DOHH2 (cell line): Measurements from ENCODE around the gene SEMA5A.

Experiments used
- H3F3A ChIP-seq: fragments of 200-600 bp; sonication (generic), shearing (Covaris generic); 2 replicates; pipeline ENCODE4 v1.6.0; 2016; ENCODE audit warnings: antibody characterized with exemption, mild to moderate bottlenecking; ENCODE audit not compliant: control insufficient read depth, insufficient read depth
- H3K27ac ChIP-seq: fragments of 200-600 bp; sonication (generic); 2 replicates; pipeline ENCODE4 v1.5.1; 2014; ENCODE audit warnings: low read depth, mild to moderate bottlenecking, low read length, moderate library complexity
- H3K27me3 ChIP-seq: fragments of 200-600 bp; sonication (generic); 2 replicates; pipeline ENCODE4 v1.6.1; 2014; ENCODE audit warnings: mild to moderate bottlenecking, low read length, mixed read lengths; ENCODE audit not compliant: control insufficient read depth
- H3K36me3 ChIP-seq: fragments of 200-600 bp; sonication (generic); 2 replicates; pipeline ENCODE4 v1.6.1; 2014; ENCODE audit warnings: mild to moderate bottlenecking, low read length, moderate library complexity, mixed read lengths; ENCODE audit not compliant: control insufficient read depth
- H3K4me1 ChIP-seq: fragments of 200-600 bp; sonication (generic); 2 replicates; pipeline ENCODE4 v1.6.1; 2014; ENCODE audit warnings: mild to moderate bottlenecking, low read length, mixed read lengths; ENCODE audit not compliant: control insufficient read depth
- H3K4me2 ChIP-seq: fragments of 200-600 bp; sonication (generic); 2 replicates; pipeline ENCODE4 v1.6.0; 2014; ENCODE audit warnings: mild to moderate bottlenecking, low read length, moderate library complexity
- H3K4me3 ChIP-seq: fragments of 200-600 bp; sonication (generic); 2 replicates; pipeline ENCODE4 v1.5.1; 2014; ENCODE audit warnings: mild to moderate bottlenecking, low read length, mixed read lengths
- H3K79me2 ChIP-seq: fragments of 200-600 bp; sonication (generic); 2 replicates; pipeline ENCODE4 v1.6.1; 2014; ENCODE audit warnings: mild to moderate bottlenecking, low read length, mixed read lengths; ENCODE audit not compliant: control insufficient read depth
- H3K9me2 ChIP-seq: fragments of 200-600 bp; sonication (generic); replicated peaks from 2 replicates; pipeline ENCODE4 v1.6.1; 2014; ENCODE audit warnings: mild to moderate bottlenecking, low read length, mixed read lengths; ENCODE audit not compliant: control insufficient read depth
- H3K9me3 ChIP-seq: fragments of 200-600 bp; sonication (generic); 2 replicates; pipeline ENCODE4 v1.6.1; 2014; ENCODE audit warnings: antibody characterized with exemption, low read length, mixed read lengths; ENCODE audit not compliant: control insufficient read depth, insufficient read depth
- H4K20me1 ChIP-seq: fragments of 200-600 bp; sonication (generic); 2 replicates; pipeline ENCODE4 v1.6.0; 2014; ENCODE audit warnings: low read depth, mild to moderate bottlenecking, antibody characterized with exemption, low read length, moderate library complexity; ENCODE audit not compliant: control insufficient read depth, insufficient read depth
- EZH2phosphoT487 ChIP-seq: fragments of 200-600 bp; sonication (generic); IDR thresholded peaks from 2 replicates; pipeline ENCODE4 v1.6.1; 2017; ENCODE audit warnings: borderline replicate concordance, mild to moderate bottlenecking, antibody characterized with exemption, low read length, moderate library complexity, mixed read lengths
- TF ChIP-seq, protein P1 (sequence below): fragments of 200-600 bp; sonication (generic); IDR thresholded peaks from one replicate; pipeline ENCODE4 v1.5.1; 2014; ENCODE audit warnings: antibody characterized with exemption, mild to moderate bottlenecking, low read depth, low read length; ENCODE audit not compliant: poor library complexity, severe bottlenecking

The SEMA5A gene

DNA sequence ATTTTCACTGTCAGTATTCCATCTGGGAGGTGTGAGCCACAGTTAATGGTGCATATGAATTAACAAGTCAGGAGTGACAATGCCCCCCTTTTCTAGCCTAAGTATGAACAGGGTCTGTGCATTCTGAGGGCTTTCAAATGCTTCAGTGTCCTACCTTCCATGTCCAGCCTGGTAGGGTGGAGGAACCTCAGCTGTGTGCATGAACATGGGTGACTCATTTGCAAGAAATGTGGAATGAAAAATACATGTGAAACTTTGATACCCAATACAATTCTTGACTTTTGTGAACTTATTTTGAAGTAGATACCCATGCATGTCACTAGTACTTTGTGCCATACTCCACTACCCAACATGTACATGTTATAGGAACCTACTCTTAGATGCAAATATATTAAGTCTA lies 375.8 kb downstream of the SEMA5A start:
- Histone ChIP-seq H3K9me2 (no peaks in the 10 kb centered on the region), H3K27ac (no peak overlapping the region), H3K27me3 (no peaks in the 10 kb centered on the region), H3K79me2 (no peaks in the 10 kb centered on the region), H3K36me3 (no peaks in the 10 kb centered on the region), H3K9me3 (no peaks in the 10 kb centered on the region), H4K20me1 (no peaks in the 10 kb centered on the region), H3F3A (no peaks in the 10 kb centered on the region), H3K4me1 (no peaks in the 10 kb centered on the region), H3K4me3 (no peak overlapping the region), H3K4me2 (no peak overlapping the region)
- TF ChIP-seq, protein P1, sequence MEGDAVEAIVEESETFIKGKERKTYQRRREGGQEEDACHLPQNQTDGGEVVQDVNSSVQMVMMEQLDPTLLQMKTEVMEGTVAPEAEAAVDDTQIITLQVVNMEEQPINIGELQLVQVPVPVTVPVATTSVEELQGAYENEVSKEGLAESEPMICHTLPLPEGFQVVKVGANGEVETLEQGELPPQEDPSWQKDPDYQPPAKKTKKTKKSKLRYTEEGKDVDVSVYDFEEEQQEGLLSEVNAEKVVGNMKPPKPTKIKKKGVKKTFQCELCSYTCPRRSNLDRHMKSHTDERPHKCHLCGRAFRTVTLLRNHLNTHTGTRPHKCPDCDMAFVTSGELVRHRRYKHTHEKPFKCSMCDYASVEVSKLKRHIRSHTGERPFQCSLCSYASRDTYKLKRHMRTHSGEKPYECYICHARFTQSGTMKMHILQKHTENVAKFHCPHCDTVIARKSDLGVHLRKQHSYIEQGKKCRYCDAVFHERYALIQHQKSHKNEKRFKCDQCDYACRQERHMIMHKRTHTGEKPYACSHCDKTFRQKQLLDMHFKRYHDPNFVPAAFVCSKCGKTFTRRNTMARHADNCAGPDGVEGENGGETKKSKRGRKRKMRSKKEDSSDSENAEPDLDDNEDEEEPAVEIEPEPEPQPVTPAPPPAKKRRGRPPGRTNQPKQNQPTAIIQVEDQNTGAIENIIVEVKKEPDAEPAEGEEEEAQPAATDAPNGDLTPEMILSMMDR: no peak
- TF ChIP-seq EZH2phosphoT487: no peak

GRCh38 chr5:9169557-9169902 lies 376.3 kb downstream of the SEMA5A start:
- TF ChIP-seq EZH2phosphoT487: no peak
- TF ChIP-seq, protein P1: no peak
- H3F3A ChIP-seq: no peaks in the 10 kb centered on the region
- H3K4me1 ChIP-seq: no peaks in the 10 kb centered on the region
- H3K79me2 ChIP-seq: no peaks in the 10 kb centered on the region
- no peaks in the 10 kb centered on the region for H3K9me3 ChIP-seq
- no peak overlapping the region for H3K4me2 ChIP-seq
- H3K27ac ChIP-seq: no peak overlapping the region
- no peaks in the 10 kb centered on the region for H3K9me2 ChIP-seq
- no peak overlapping the region for H3K4me3 ChIP-seq
- H3K27me3 ChIP-seq: no peaks in the 10 kb centered on the region
- H4K20me1 ChIP-seq: no peaks in the 10 kb centered on the region
- no peaks in the 10 kb centered on the region for H3K36me3 ChIP-seq

- Histone ChIP-seq H4K20me1 (no peaks in the 10 kb centered on the region), H3K4me3 (no peak overlapping the region), H3K4me1 (no peaks in the 10 kb centered on the region), H3F3A (no peaks in the 10 kb centered on the region), H3K4me2 (no peak overlapping the region), H3K36me3 (no peaks in the 10 kb centered on the region), H3K27ac (no peak overlapping the region), H3K79me2 (no peaks in the 10 kb centered on the region), H3K27me3 (no peaks in the 10 kb centered on the region), H3K9me3 (no peaks in the 10 kb centered on the region), H3K9me2 (no peaks in the 10 kb centered on the region)
- TF ChIP-seq, protein P1: no peak
- TF ChIP-seq EZH2phosphoT487: no peak
These were observed 376.9 kb downstream of the SEMA5A start for GRCh38 chr5:9168791-9169556.
